Measurements from ENCODE around the gene CELSR1.

Gene CELSR1

GRCh38 chr22:46369716-46370583, 167.5 kb downstream of the CELSR1 start:
- Histone ChIP-seq H4K20me1 (peaks cover 64% of the 10 kb centered on the region), H3K9me3 (no peaks in the 10 kb centered on the region)
- TF ChIP-seq Cebpa-rat (IDR thresholded peaks at IDR 0.05), result no peak

GRCh38 chr22:46368871-46369715, 168.3 kb downstream of the CELSR1 start:
- no peaks in the 10 kb centered on the region for H3K9me3 ChIP-seq
- no peak for TF ChIP-seq Cebpa-rat (IDR thresholded peaks at IDR 0.05)
- H4K20me1 ChIP-seq, result peaks cover 64% of the 10 kb centered on the region
- no peak overlapping the region for H3K27ac ChIP-seq
- no peaks in the 10 kb centered on the region for H3K36me3 ChIP-seq
- peaks cover 53% of the 10 kb centered on the region for H3K4me1 ChIP-seq
- H3K4me2 ChIP-seq, result no peak overlapping the region
- H3K9ac ChIP-seq, result no peak overlapping the region
- no peak overlapping the region for H3K4me3 ChIP-seq
- peaks cover 36% of the 10 kb centered on the region for H3K27me3 ChIP-seq

More at GRCh38 chr22:46369716-46370583, 167.5 kb downstream of the CELSR1 start:
- H3K4me1 ChIP-seq, result peaks cover 53% of the 10 kb centered on the region
- H3K36me3 ChIP-seq, result no peaks in the 10 kb centered on the region
- peaks cover 29% of the 10 kb centered on the region for H3K27me3 ChIP-seq
- no peak overlapping the region for H3K4me2 ChIP-seq
- H3K9ac ChIP-seq, result no peak overlapping the region
- no peak overlapping the region for H3K4me3 ChIP-seq
- H3K27ac ChIP-seq, result no peak overlapping the region

GRCh38 chr22:46368422-46368821, 169.0 kb downstream of the CELSR1 start:
- no peak overlapping the region for H3K4me2 ChIP-seq
- no peak overlapping the region for H3K4me3 ChIP-seq
- TF ChIP-seq Cebpa-rat (IDR thresholded peaks at IDR 0.05), result no peak
- H3K27me3 ChIP-seq, result peaks cover 43% of the 10 kb centered on the region
- no peaks in the 10 kb centered on the region for H3K36me3 ChIP-seq
- no peaks in the 10 kb centered on the region for H3K9me3 ChIP-seq
- H3K9ac ChIP-seq, result no peak overlapping the region
- H3K27ac ChIP-seq, result no peak overlapping the region
- H4K20me1 ChIP-seq, result peaks cover 65% of the 10 kb centered on the region
- peaks cover 53% of the 10 kb centered on the region for H3K4me1 ChIP-seq

GRCh38 chr22:46367707-46368191, 169.7 kb downstream of the CELSR1 start:
- peaks cover 49% of the 10 kb centered on the region for H3K27me3 ChIP-seq
- TF ChIP-seq Cebpa-rat (IDR thresholded peaks at IDR 0.05), result no peak
- H3K27ac ChIP-seq, result no peak overlapping the region
- H4K20me1 ChIP-seq, result peaks cover 67% of the 10 kb centered on the region
- peak overlapping the region; percentile 73 for H3K4me2 ChIP-seq
- no peak overlapping the region for H3K4me3 ChIP-seq
- H3K9ac ChIP-seq, result no peak overlapping the region
- H3K9me3 ChIP-seq, result no peaks in the 10 kb centered on the region
- peaks cover 53% of the 10 kb centered on the region for H3K4me1 ChIP-seq
- H3K36me3 ChIP-seq, result no peaks in the 10 kb centered on the region

GRCh38 chr22:46366801-46367706, 170.4 kb downstream of the CELSR1 start:
- peaks cover 71% of the 10 kb centered on the region for H4K20me1 ChIP-seq
- no peak overlapping the region for H3K27ac ChIP-seq
- peaks cover 55% of the 10 kb centered on the region for H3K27me3 ChIP-seq
- H3K4me1 ChIP-seq, result peaks cover 56% of the 10 kb centered on the region
- no peaks in the 10 kb centered on the region for H3K9me3 ChIP-seq
- H3K9ac ChIP-seq, result no peak overlapping the region
- TF ChIP-seq Cebpa-rat (IDR thresholded peaks at IDR 0.05), result no peak
- H3K4me3 ChIP-seq, result no peak overlapping the region
- peak overlapping the region; percentile 73 for H3K4me2 ChIP-seq
- no peaks in the 10 kb centered on the region for H3K36me3 ChIP-seq

- H3K27me3 ChIP-seq, result peaks cover 59% of the 10 kb centered on the region
- no peak overlapping the region for H3K4me3 ChIP-seq
- peaks cover 64% of the 10 kb centered on the region for H3K4me1 ChIP-seq
- TF ChIP-seq Cebpa-rat (IDR thresholded peaks at IDR 0.05), result no peak
- H3K36me3 ChIP-seq, result no peaks in the 10 kb centered on the region
- H3K9me3 ChIP-seq, result no peaks in the 10 kb centered on the region
- H4K20me1 ChIP-seq, result peaks cover 77% of the 10 kb centered on the region
- peak overlapping the region; percentile 73 for H3K4me2 ChIP-seq
- no peak overlapping the region for H3K27ac ChIP-seq
- no peak overlapping the region for H3K9ac ChIP-seq
These were observed 171.1 kb downstream of the CELSR1 start for GRCh38 chr22:46366327-46366731.

GRCh38 chr22:46365166-46365624, 172.2 kb downstream of the CELSR1 start:
- H3K27me3 ChIP-seq, result peaks cover 59% of the 10 kb centered on the region
- peak overlapping the region; percentile 19; the same call in 1 of the 2 replicates for H3K4me3 ChIP-seq
- no peak for TF ChIP-seq Cebpa-rat (IDR thresholded peaks at IDR 0.05)
- H3K36me3 ChIP-seq, result no peaks in the 10 kb centered on the region
- H3K4me1 ChIP-seq, result peaks cover 64% of the 10 kb centered on the region
- peak overlapping the region; percentile 89 for H3K4me2 ChIP-seq
- no peak overlapping the region for H3K9ac ChIP-seq
- peaks cover 86% of the 10 kb centered on the region for H4K20me1 ChIP-seq
- H3K27ac ChIP-seq, result no peak overlapping the region
- no peaks in the 10 kb centered on the region for H3K9me3 ChIP-seq

GRCh38 chr22:46364341-46365165, 172.9 kb downstream of the CELSR1 start:
- peak overlapping the region; percentile 89 for H3K4me2 ChIP-seq
- peaks cover 6% of the 10 kb centered on the region; the same call in 1 of the 2 replicates for H3K36me3 ChIP-seq
- no peak for TF ChIP-seq Cebpa-rat (IDR thresholded peaks at IDR 0.05)
- H3K9me3 ChIP-seq, result no peaks in the 10 kb centered on the region
- H3K4me1 ChIP-seq, result peaks cover 64% of the 10 kb centered on the region
- peaks cover 59% of the 10 kb centered on the region for H3K27me3 ChIP-seq
- H3K4me3 ChIP-seq, result peak overlapping the region; percentile 19; the same call in 1 of the 2 replicates
- H4K20me1 ChIP-seq, result peaks cover 86% of the 10 kb centered on the region
- no peak overlapping the region for H3K27ac ChIP-seq
- no peak overlapping the region for H3K9ac ChIP-seq

All from BLaER1 (cell line).